ENCODE data around the gene EPHB1.

GRCh38 chr3:134917631-134918030 lies 122.6 kb downstream of the EPHB1 start:
- no peak for TF ChIP-seq POLR2A (IDR thresholded peaks at IDR 0.05)
- TF ChIP-seq CTCF (IDR thresholded peaks at IDR 0.05) = no peak
